IMR-90 (cell line): ENCODE data around the gene DNAJB4. TPM values are rescaled to one million over a fixed set of nuclear protein-coding genes. Genes with fewer than 3 reads are reported as not detected.

Experiments used
- ATAC-seq: fragments of 200-7000 bp; cut with Tn5 transposase; 2 replicates; pipeline ENCODE4 v1.9.1; 2020; ENCODE audit warnings: low read depth, mild to moderate bottlenecking, moderate library complexity
- BruUV-seq: library from RNA; stranded (reverse); fragments of 400-500 nt; replicated peaks from 2 replicates; lab custom pipeline; 2021; lab: Mats Ljungman, UMichigan
- CTCF ChIA-PET: fragments of 300-600 bp; formaldehyde crosslinking; extraction: SDS; loops from one replicate; lab custom pipeline; 2021; ENCODE audit warnings: antibody characterized with exemption; lab: Yijun Ruan, JAX
- POLR2A ChIA-PET: fragments of 300-600 bp; sonication (Branson Sonifier 250); formaldehyde crosslinking; loops from one replicate; lab custom pipeline; 2022; ENCODE audit warnings: antibody characterized with exemption; ENCODE audit not compliant: unreplicated experiment; lab: Charles Lee
- DNase-seq: peaks from one replicate; pipeline ENCODE4 v3.0.0; 2013
- H2AFZ ChIP-seq: replicated peaks from 2 replicates; pipeline ENCODE3; 2013; ENCODE audit warnings: low read length, mild to moderate bottlenecking; ENCODE audit not compliant: poor library complexity
- H2AK5ac ChIP-seq: 2 replicates; pipeline ENCODE4 v1.6.1; 2013; ENCODE audit warnings: low read depth, low read length, inconsistent platforms
- H2AK9ac ChIP-seq: replicated peaks from 2 replicates; pipeline ENCODE3; 2013; ENCODE audit warnings: mild to moderate bottlenecking, low read depth, low read length, moderate library complexity; ENCODE audit not compliant: poor library complexity
- H2BK120ac ChIP-seq: 2 replicates; pipeline ENCODE4 v1.6.1; 2013; ENCODE audit warnings: low read depth, low read length, inconsistent platforms
- H2BK15ac ChIP-seq: 3 replicates; pipeline ENCODE4 v1.6.1; 2013; ENCODE audit warnings: low read depth, low read length, inconsistent platforms
- H2BK20ac ChIP-seq: 2 replicates; pipeline ENCODE4 v1.6.1; 2013; ENCODE audit warnings: low read depth, mild to moderate bottlenecking, inconsistent platforms, low read length, moderate library complexity
- H2BK5ac ChIP-seq: 2 replicates; pipeline ENCODE4 v1.6.1; 2013; ENCODE audit warnings: mild to moderate bottlenecking, low read depth, low read length, inconsistent platforms; ENCODE audit not compliant: poor library complexity, severe bottlenecking
- H3K14ac ChIP-seq: replicated peaks from 2 replicates; pipeline ENCODE4 v1.6.1; 2013; ENCODE audit warnings: low read depth, low read length, inconsistent platforms
- H3K18ac ChIP-seq: 2 replicates; pipeline ENCODE4 v1.6.1; 2013; ENCODE audit warnings: low read depth, low read length, control low read depth
- H3K23ac ChIP-seq: 2 replicates; pipeline ENCODE4 v1.6.1; 2013; ENCODE audit warnings: low read depth, low read length, inconsistent platforms
- H3K27ac ChIP-seq: 2 replicates; pipeline ENCODE4 v1.5.1; 2013; ENCODE audit warnings: mild to moderate bottlenecking, control low read depth, low read length; ENCODE audit not compliant: insufficient read depth
- H3K27me3 ChIP-seq: 2 replicates; pipeline ENCODE4 v1.6.1; 2013; ENCODE audit warnings: low read length; ENCODE audit not compliant: control insufficient read depth, insufficient read depth
- H3K36me3 ChIP-seq: 2 replicates; pipeline ENCODE4 v1.6.1; 2013; ENCODE audit warnings: low read length, mixed read lengths; ENCODE audit not compliant: control insufficient read depth, insufficient read depth
- H3K4ac ChIP-seq: 2 replicates; pipeline ENCODE4 v1.6.1; 2013; ENCODE audit warnings: low read depth, low read length, inconsistent platforms
- H3K4me1 ChIP-seq: 2 replicates; pipeline ENCODE4 v1.6.1; 2013; ENCODE audit warnings: low read length, mixed read lengths; ENCODE audit not compliant: control insufficient read depth, insufficient read depth
- H3K4me2 ChIP-seq: 2 replicates; pipeline ENCODE4 v1.6.1; 2013; ENCODE audit warnings: low read depth, mild to moderate bottlenecking, control low read depth, low read length, moderate library complexity
- H3K4me3 ChIP-seq: 2 replicates; pipeline ENCODE4 v1.5.1; 2013; ENCODE audit warnings: low read depth, mild to moderate bottlenecking, control low read depth, low read length, moderate library complexity; ENCODE audit not compliant: insufficient read depth
- H3K56ac ChIP-seq: 2 replicates; pipeline ENCODE4 v1.6.1; 2013; ENCODE audit warnings: low read length, inconsistent platforms; ENCODE audit not compliant: insufficient read depth; ENCODE audit errors: extremely low read depth
- H3K79me1 ChIP-seq, 2 experiments: 2 replicates each; pipeline ENCODE4 v1.6.1; 2013; ENCODE audit warnings: low read length in 2 of 2, inconsistent platforms in 1 of 2, low read depth in 1 of 2
- H3K9ac ChIP-seq: 2 replicates; pipeline ENCODE4 v1.6.1; 2013; ENCODE audit warnings: low read depth, low read length, control low read depth
- H3K9me1 ChIP-seq: 2 replicates; pipeline ENCODE4 v1.6.1; 2013; ENCODE audit warnings: low read length, inconsistent platforms; ENCODE audit not compliant: insufficient read depth
- H3K9me3 ChIP-seq: 2 replicates; pipeline ENCODE4 v1.6.1; 2013; ENCODE audit warnings: low read length; ENCODE audit not compliant: control insufficient read depth, insufficient read depth
- H4K20me1 ChIP-seq: 2 replicates; pipeline ENCODE4 v1.6.1; 2013; ENCODE audit warnings: low read length, inconsistent platforms; ENCODE audit not compliant: insufficient read depth
- H4K5ac ChIP-seq: 2 replicates; pipeline ENCODE4 v1.6.1; 2013; ENCODE audit warnings: mild to moderate bottlenecking, low read depth, low read length, control low read depth
- H4K8ac ChIP-seq, 2 experiments: 2 replicates each; pipeline ENCODE4 v1.6.1; 2013; ENCODE audit warnings: low read depth in 2 of 2, low read length in 2 of 2, control low read depth in 1 of 2, inconsistent platforms in 1 of 2
- H4K91ac ChIP-seq: 2 replicates; pipeline ENCODE4 v1.6.1; 2013; ENCODE audit warnings: low read depth, low read length, inconsistent platforms; ENCODE audit not compliant: insufficient read depth
- CEBPB ChIP-seq: IDR thresholded peaks from 2 replicates; pipeline ENCODE4 v1.6.1; 2012; ENCODE audit warnings: low read depth, low read length, improper control_type of control experiment
- CTCF ChIP-seq: conservative IDR thresholded peaks from 2 replicates; pipeline ENCODE4 v1.5.1; 2012; ENCODE audit warnings: mild to moderate bottlenecking, low read depth, low read length, improper control_type of control experiment
- ELK1 ChIP-seq: fragments of 150-350 bp; IDR thresholded peaks from 2 replicates; pipeline ENCODE4 v1.6.1; 2016; ENCODE audit warnings: low read depth, mild to moderate bottlenecking, low read length, moderate library complexity, borderline replicate concordance
- FOS ChIP-seq: fragments of 150-350 bp; IDR thresholded peaks from 2 replicates; pipeline ENCODE4 v1.6.1; 2016; ENCODE audit warnings: low read depth, low read length
- MAFK ChIP-seq: IDR thresholded peaks from 2 replicates; pipeline ENCODE4 v1.6.1; 2012; ENCODE audit warnings: low read depth, low read length, improper control_type of control experiment
- MAZ ChIP-seq: IDR thresholded peaks from 2 replicates; pipeline ENCODE4 v1.6.1; 2012; ENCODE audit warnings: low read depth, mild to moderate bottlenecking, low read length, improper control_type of control experiment, moderate library complexity, borderline replicate concordance
- MXI1 ChIP-seq: IDR thresholded peaks from 2 replicates; pipeline ENCODE4 v1.6.1; 2012; ENCODE audit warnings: low read depth, mild to moderate bottlenecking, low read length, moderate library complexity, borderline replicate concordance
- NFE2L2 ChIP-seq: fragments of 150-350 bp; IDR thresholded peaks from 2 replicates; pipeline ENCODE4 v1.6.1; 2016; ENCODE audit warnings: low read depth, mild to moderate bottlenecking, low read length
- POLR2A ChIP-seq: IDR thresholded peaks from 2 replicates; pipeline ENCODE4 v1.6.1; 2012; ENCODE audit warnings: mild to moderate bottlenecking, low read depth, low read length
- RAD21 ChIP-seq: IDR thresholded peaks from 2 replicates; pipeline ENCODE4 v1.6.1; 2012; ENCODE audit warnings: low read length, improper control_type of control experiment
- RCOR1 ChIP-seq: IDR thresholded peaks from 2 replicates; pipeline ENCODE4 v1.6.1; 2012; ENCODE audit warnings: mild to moderate bottlenecking, low read length, improper control_type of control experiment; ENCODE audit not compliant: insufficient replicate concordance
- RFX5 ChIP-seq: IDR thresholded peaks from 2 replicates; pipeline ENCODE4 v1.8.0; 2012; ENCODE audit warnings: low read depth, mild to moderate bottlenecking, low read length, moderate library complexity
- USF2 ChIP-seq: fragments of 150-350 bp; IDR thresholded peaks from 2 replicates; pipeline ENCODE4 v1.6.1; 2017; ENCODE audit warnings: mild to moderate bottlenecking, antibody characterized with exemption, low read length, low read depth
- WGBS, 2 experiments: methylation state at CpG; one replicate each; pipeline versions ENCODE4 v1.1.5 to v1.1.7; 2013; ENCODE audit warnings: missing lambda C conversion rate in 2 of 2; ENCODE audit not compliant: insufficient read length in 1 of 2; ENCODE audit errors: extremely low coverage in 2 of 2; 5-methylcytosine and 5-hydroxymethylcytosine counted together
- dilution Hi-C: fragments of 300-500 bp; cut with HindIII; formaldehyde crosslinking; loops from one replicate; pipeline ENCODE4 v1.14.3; 2018; ENCODE audit warnings: low sequenced_read_pairs; ENCODE audit not compliant: unreplicated experiment
- in situ Hi-C: fragments of 300-500 bp; cut with MboI; formaldehyde crosslinking; loops from 3 replicates; pipeline ENCODE4 v1.14.3; 2019; ENCODE audit warnings: low sequenced_read_pairs, inconsistent platforms, mixed read lengths
- intact Hi-C: fragments of 100-400 bp; cut with micrococcal nuclease; formaldehyde crosslinking; loops from 2 replicates; pipeline ENCODE4 v1.10.0; 2022
- polyA plus RNA-seq, 3 experiments: library from polyadenylated mRNA; depleted of rRNA; stranded (reverse); fragments of >200 nt; gene quantifications; 2 replicates each; pipeline ENCODE4 v1.2.3, GENCODE V29; 2012; ENCODE audit warnings: low replicate concordance in 1 of 3
- total RNA-seq: library from RNA; depleted of rRNA; stranded (reverse); fragments of >200 nt; gene quantifications from 2 replicates; pipeline ENCODE4 v1.2.3, GENCODE V29; 2012

The DNAJB4 gene
- total and polyA plus RNA-seq, 2 of the 4 experiments (the other 2 are of a cell fraction) = 30.6 to 31.0 TPM

- TF ChIP-seq MAFK = no peak
These were observed 28.2 kb upstream of the DNAJB4 start (continued) for GRCh38 chr1:77976433-77977076.

GRCh38 chr1:77977989-77978292 lies 26.8 kb upstream of the DNAJB4 start:
- peaks cover 0 to 12% of the 10 kb centered on the region in 2 experiments; a peak in 2 of 4 replicates for H3K79me1 ChIP-seq
- H2AK5ac ChIP-seq = no peak overlapping the region
- H2BK120ac ChIP-seq = no peak overlapping the region
- H2BK20ac ChIP-seq = no peak overlapping the region
- CTCF ChIA-PET = interaction anchor here (0.9 to 1.4 kb wide), 2 partner anchors 11 to 49 kb away, joined by 3 read pairs; no protein-coding TSS in a partner anchor
- H3K23ac ChIP-seq = peak overlapping the region; percentile 47; the same call in 1 of the 2 replicates
- no peaks in the 10 kb centered on the region for H3K27me3 ChIP-seq
- dilution Hi-C loops (no loop called here), in situ Hi-C loops (loop anchor here (10.0 kb wide), 1 partner anchor 137 kb away; no protein-coding TSS in a partner anchor), intact Hi-C loops (no loop called here)
- ATAC-seq = no peak
- POLR2A ChIA-PET = interaction anchor here (0.5 kb wide), 1 partner anchor 45 kb away, joined by 6 read pairs; no protein-coding TSS in a partner anchor
- H3K14ac ChIP-seq = peak overlapping the region; percentile 99
- no TSS peak for BruUV-seq
- peaks cover 2% of the 10 kb centered on the region; the same call in 1 of the 2 replicates for H3K9me1 ChIP-seq
- no peak overlapping the region for H4K91ac ChIP-seq
- no peaks in the 10 kb centered on the region for H3K9me3 ChIP-seq
- no peak overlapping the region for H3K4ac ChIP-seq
- H2BK5ac ChIP-seq = peak overlapping the region; percentile 88
- H4K8ac ChIP-seq = no peak overlapping the region; a peak in 1 of 4 replicates
- H2AK9ac ChIP-seq = peak overlapping the region; percentile 98
- peaks cover 8% of the 10 kb centered on the region for H3K36me3 ChIP-seq
- 0 out of 2 replicates have a peak overlapping the region, but pooled peaks have one; percentile 97 for H3K56ac ChIP-seq
- peaks cover 50% of the 10 kb centered on the region for H4K20me1 ChIP-seq
- peak overlapping the region; percentile 62 for H3K4me3 ChIP-seq
- no peak overlapping the region for H4K5ac ChIP-seq
- WGBS, 2 experiments = no CpG with 5 or more reads among the region's 5 CpGs
- 0 out of 2 replicates have a peak, but pooled peaks cover 2% of the 10 kb centered on the region for H3K4me1 ChIP-seq
- DNase-seq = no peak
- no peak overlapping the region for H2BK15ac ChIP-seq
- H3K18ac ChIP-seq = no peak overlapping the region
- H3K27ac ChIP-seq = peak overlapping the region; percentile 92; the same call in 1 of the 2 replicates
- no peak overlapping the region for H2AFZ ChIP-seq
- H3K9ac ChIP-seq = peak overlapping the region; percentile 96
- peak overlapping the region; percentile 51 for H3K4me2 ChIP-seq
- TF ChIP-seq FOS = no peak
- no peak for TF ChIP-seq RCOR1
- no peak for TF ChIP-seq RAD21
- TF ChIP-seq RFX5 = no peak
- no peak for TF ChIP-seq POLR2A
- TF ChIP-seq MAZ = no peak
- TF ChIP-seq CTCF = no peak
- no peak for TF ChIP-seq CEBPB
- no peak for TF ChIP-seq ELK1
- TF ChIP-seq MAFK = no peak
- TF ChIP-seq USF2 = no peak
- no peak for TF ChIP-seq NFE2L2
- no peak for TF ChIP-seq MXI1
